Right hindlimb (tissue), 1 donor: ENCODE measurements around the gene TBC1D16.

Source experiments
- DNase-seq: peaks from one replicate; pipeline ENCODE4 v3.0.0-alpha.2; 2018

Gene TBC1D16

GRCh38 chr17:79883202-79883601 is 152.5 kb downstream of the TBC1D16 start:
- DNase-seq, result no peak
